ENCODE data around the gene ADM. TPM values are rescaled to one million over a fixed set of nuclear protein-coding genes. Genes with fewer than 3 reads are reported as not detected.

ADM gene
- total and polyA plus RNA-seq, 12 donors = 5.1 to 63.7 (median 10.8) TPM

DNA sequence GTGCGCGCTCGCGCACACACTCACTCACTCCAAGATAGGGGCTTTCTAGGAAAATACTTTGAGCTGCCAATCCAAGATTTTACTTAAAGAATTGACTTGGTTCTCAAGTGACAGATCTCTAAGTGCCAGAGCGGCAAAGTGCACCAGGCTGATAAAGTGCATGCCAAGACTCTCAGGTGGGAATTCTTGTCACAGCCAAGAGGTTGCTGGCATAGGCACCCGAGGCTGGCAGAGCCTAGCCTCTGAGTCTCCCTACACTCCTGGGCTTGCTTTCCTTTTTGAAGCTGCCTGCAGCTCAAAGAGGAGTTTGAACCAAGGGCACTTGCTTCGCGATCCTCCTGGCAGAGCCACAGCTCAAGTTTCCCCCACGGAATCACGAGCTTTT, 2.5 kb upstream of the ADM start:
- TF ChIP-seq, protein P1, sequence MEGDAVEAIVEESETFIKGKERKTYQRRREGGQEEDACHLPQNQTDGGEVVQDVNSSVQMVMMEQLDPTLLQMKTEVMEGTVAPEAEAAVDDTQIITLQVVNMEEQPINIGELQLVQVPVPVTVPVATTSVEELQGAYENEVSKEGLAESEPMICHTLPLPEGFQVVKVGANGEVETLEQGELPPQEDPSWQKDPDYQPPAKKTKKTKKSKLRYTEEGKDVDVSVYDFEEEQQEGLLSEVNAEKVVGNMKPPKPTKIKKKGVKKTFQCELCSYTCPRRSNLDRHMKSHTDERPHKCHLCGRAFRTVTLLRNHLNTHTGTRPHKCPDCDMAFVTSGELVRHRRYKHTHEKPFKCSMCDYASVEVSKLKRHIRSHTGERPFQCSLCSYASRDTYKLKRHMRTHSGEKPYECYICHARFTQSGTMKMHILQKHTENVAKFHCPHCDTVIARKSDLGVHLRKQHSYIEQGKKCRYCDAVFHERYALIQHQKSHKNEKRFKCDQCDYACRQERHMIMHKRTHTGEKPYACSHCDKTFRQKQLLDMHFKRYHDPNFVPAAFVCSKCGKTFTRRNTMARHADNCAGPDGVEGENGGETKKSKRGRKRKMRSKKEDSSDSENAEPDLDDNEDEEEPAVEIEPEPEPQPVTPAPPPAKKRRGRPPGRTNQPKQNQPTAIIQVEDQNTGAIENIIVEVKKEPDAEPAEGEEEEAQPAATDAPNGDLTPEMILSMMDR (IDR thresholded peaks at IDR 0.05) = no peak
- Histone ChIP-seq H3K27me3 (peaks cover 0 to 16% (median 0%) of the 10 kb centered on the region in 7 donors), H3K9me3 (no peaks in the 10 kb centered on the region), H3K36me3 (peaks cover 0 to 13% (median 0%) of the 10 kb centered on the region in 9 donors), H3K4me1 (peaks cover 15 to 50% (median 38%) of the 10 kb centered on the region in 9 donors), H3K27ac (peak overlapping the region; percentile 73 to 92 (median 86)), H3K4me3 (peak overlapping the region; percentile 59 to 89 (median 76))
- intact Hi-C loops (cut with DNase I) = loop anchor here in 7 of 10 donors (10.0 kb wide), 6 partner anchors 62 to 688 kb away; no protein-coding TSS in a partner anchor
- DNase-seq (no peak), ATAC-seq (peak in 4 of 8 donors; percentile 0 to 2 (median 1))
- WGBS, 2 donors = 26 to 34% methylated on average over 10 of the region's 10 CpGs

GRCh38 chr11:10302744-10303557, 1.9 kb upstream of the ADM start:
- TF ChIP-seq, protein P1 (IDR thresholded peaks at IDR 0.05) = peak in 2 of 9 donors; percentile 6 to 22
- H3K4me1 ChIP-seq = peaks cover 15 to 56% (median 40%) of the 10 kb centered on the region in 9 donors
- ATAC-seq (peak; percentile 39 to 70 (median 60)), DNase-seq (peak; percentile 87 to 90)
- peak overlapping the region; percentile 59 to 89 (median 76) for H3K4me3 ChIP-seq
- H3K27me3 ChIP-seq = peaks cover 0 to 16% (median 0%) of the 10 kb centered on the region in 7 donors
- 0 to 1% methylated on average over 56 of the region's 56 CpGs for WGBS, 2 donors
- peak overlapping the region; percentile 73 to 92 (median 86) for H3K27ac ChIP-seq
- H3K9me3 ChIP-seq = no peaks in the 10 kb centered on the region
- peaks cover 0 to 14% (median 0%) of the 10 kb centered on the region in 9 donors for H3K36me3 ChIP-seq
- intact Hi-C loops (cut with DNase I) = loop anchor here in 7 of 10 donors (10.0 kb wide), 6 partner anchors 62 to 688 kb away; no protein-coding TSS in a partner anchor

GRCh38 chr11:10303558-10304363, 1.1 kb upstream of the ADM start:
- TF ChIP-seq, protein P1 (IDR thresholded peaks at IDR 0.05) = no peak
- peaks cover 0 to 14% (median 0%) of the 10 kb centered on the region in 9 donors for H3K36me3 ChIP-seq
- intact Hi-C loops (cut with DNase I) = loop anchor here in 8 of 10 donors (2.0 to 10.0 kb wide), 7 partner anchors 61 to 689 kb away; no protein-coding TSS in a partner anchor
- peak overlapping the region; percentile 59 to 89 (median 76) for H3K4me3 ChIP-seq
- 15 to 16% methylated on average over 29 of the region's 29 CpGs for WGBS, 2 donors
- DNase-seq (peak in 1 of 2 donors; percentile 32), ATAC-seq (no peak)
- no peaks in the 10 kb centered on the region for H3K9me3 ChIP-seq
- H3K4me1 ChIP-seq = peaks cover 15 to 64% (median 46%) of the 10 kb centered on the region in 9 donors
- H3K27ac ChIP-seq = peak overlapping the region; percentile 73 to 92 (median 86)
- peaks cover 0 to 16% (median 0%) of the 10 kb centered on the region in 7 donors for H3K27me3 ChIP-seq

Data from heart right ventricle (tissue), 16 donors.